ENCODE measurements around the gene NDUFS4. TPM values are rescaled to one million over a fixed set of nuclear protein-coding genes. Genes with fewer than 3 reads are reported as not detected.

The NDUFS4 gene
- total and polyA plus RNA-seq, 2 experiments from 2014 or later, result 102 to 205 TPM

DNA sequence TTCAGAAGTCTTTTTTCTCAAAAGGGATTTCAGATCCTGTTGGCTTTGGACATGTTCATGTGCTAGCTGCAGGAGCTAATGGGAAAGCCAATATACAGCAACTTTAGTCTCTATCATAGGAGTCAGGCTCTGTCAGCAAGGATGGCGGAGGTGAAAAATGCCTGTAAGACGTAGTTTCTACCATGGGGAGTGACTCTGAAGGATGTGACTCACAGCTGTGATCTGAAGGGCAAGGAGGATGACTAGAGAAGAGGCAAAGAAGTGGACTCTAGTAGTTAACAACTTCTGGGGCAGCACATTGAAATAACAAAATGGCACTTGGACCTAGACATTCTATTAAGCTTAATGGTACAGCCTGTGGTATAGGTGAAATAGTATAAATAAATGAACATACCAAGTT, 3.1 kb upstream of the NDUFS4 start:
- in situ Hi-C loops (cut with MboI), result no loop called here
- Histone ChIP-seq H3K36me3 (ENCODE audit: low read depth) (no peaks in the 10 kb centered on the region), H2AFZ (no peak overlapping the region), H3K4me2 (ENCODE audit: unreplicated experiment) (no peak overlapping the region), H3K79me2 (ENCODE audit: insufficient read depth) (peaks cover 20% of the 10 kb centered on the region), H3K27ac (no peak overlapping the region), H3F3A (ENCODE audit: insufficient read depth) (no peaks in the 10 kb centered on the region), H3K4me3 (no peak overlapping the region), H4K20me1 (ENCODE audit: insufficient read depth) (no peaks in the 10 kb centered on the region), H3K9me3 (ENCODE audit: low read depth) (no peaks in the 10 kb centered on the region), H3K9ac (no peak overlapping the region), H3K4me1 (ENCODE audit: insufficient read depth) (peaks cover 11% of the 10 kb centered on the region), H3K9me2 (ENCODE audit: insufficient read depth) (no peaks in the 10 kb centered on the region), H3K27me3 (replicated peaks; ENCODE audit: insufficient read depth) (no peaks in the 10 kb centered on the region)
- peak; percentile 62 for DNase-seq
- 53 to 55% methylated on average over 2 of the region's 2 CpGs for WGBS, 2 experiments (ENCODE audit: low coverage in 1 of 2, low lambda C conversion rate in 2 of 2, missing lambda C conversion rate in 2 of 2)
- TF ChIP-seq EZH2phosphoT487 (IDR thresholded peaks at IDR 0.05; ENCODE audit: insufficient read depth, low read depth), result no peak
- TF ChIP-seq EZH2 (IDR thresholded peaks at IDR 0.05; ENCODE audit: insufficient read depth, poor library complexity, severe bottlenecking), result no peak

- Histone ChIP-seq H3K36me3 (ENCODE audit: low read depth) (no peaks in the 10 kb centered on the region), H3K4me3 (no peak overlapping the region)
- DNase-seq, result no peak
Measured at GRCh38 chr5:53558966-53559365, 1.5 kb upstream of the NDUFS4 start.

GRCh38 chr5:53560028-53560427, 411 bp upstream of the NDUFS4 start:
- H3K27me3 ChIP-seq (replicated peaks; ENCODE audit: insufficient read depth), result no peaks in the 10 kb centered on the region
- peak overlapping the region; percentile 99 for H2AFZ ChIP-seq
- peak overlapping the region; percentile 67 for H3K27ac ChIP-seq
- no peaks in the 10 kb centered on the region for H3K36me3 ChIP-seq (ENCODE audit: low read depth)
- H3K9me2 ChIP-seq (ENCODE audit: insufficient read depth), result no peaks in the 10 kb centered on the region
- DNase-seq, result no peak
- WGBS, 2 experiments (ENCODE audit: low coverage in 1 of 2, low lambda C conversion rate in 2 of 2, missing lambda C conversion rate in 2 of 2), result 9 to 18% methylated on average over 5 of the region's 5 CpGs
- in situ Hi-C loops (cut with MboI), result no loop called here
- no peaks in the 10 kb centered on the region for H3F3A ChIP-seq (ENCODE audit: insufficient read depth)
- peak overlapping the region; percentile 86 for H3K9ac ChIP-seq
- peaks cover 46% of the 10 kb centered on the region for H3K79me2 ChIP-seq (ENCODE audit: insufficient read depth)
- peaks cover 13% of the 10 kb centered on the region for H3K4me1 ChIP-seq (ENCODE audit: insufficient read depth)
- H3K9me3 ChIP-seq (ENCODE audit: low read depth), result no peaks in the 10 kb centered on the region
- no peak for TF ChIP-seq EZH2 (IDR thresholded peaks at IDR 0.05; ENCODE audit: insufficient read depth, poor library complexity, severe bottlenecking)
- TF ChIP-seq EZH2phosphoT487 (IDR thresholded peaks at IDR 0.05; ENCODE audit: insufficient read depth, low read depth), result no peak
- H3K4me3 ChIP-seq, result peak overlapping the region; percentile 84
- H4K20me1 ChIP-seq (ENCODE audit: insufficient read depth), result no peaks in the 10 kb centered on the region
- H3K4me2 ChIP-seq (ENCODE audit: unreplicated experiment), result peak overlapping the region; percentile 94

More at GRCh38 chr5:53558966-53559365, 1.5 kb upstream of the NDUFS4 start:
- H3K27me3 ChIP-seq (replicated peaks; ENCODE audit: insufficient read depth), result no peaks in the 10 kb centered on the region
- H3K9me2 ChIP-seq (ENCODE audit: insufficient read depth), result no peaks in the 10 kb centered on the region
- no peaks in the 10 kb centered on the region for H3F3A ChIP-seq (ENCODE audit: insufficient read depth)
- in situ Hi-C loops (cut with MboI), result no loop called here
- no peak overlapping the region for H3K4me2 ChIP-seq (ENCODE audit: unreplicated experiment)
- no peaks in the 10 kb centered on the region for H3K9me3 ChIP-seq (ENCODE audit: low read depth)
- H3K9ac ChIP-seq, result no peak overlapping the region
- no peaks in the 10 kb centered on the region for H4K20me1 ChIP-seq (ENCODE audit: insufficient read depth)
- peaks cover 13% of the 10 kb centered on the region for H3K4me1 ChIP-seq (ENCODE audit: insufficient read depth)
- no peak overlapping the region for H3K27ac ChIP-seq
- H2AFZ ChIP-seq, result no peak overlapping the region
- H3K79me2 ChIP-seq (ENCODE audit: insufficient read depth), result peaks cover 35% of the 10 kb centered on the region
- TF ChIP-seq EZH2 (IDR thresholded peaks at IDR 0.05; ENCODE audit: insufficient read depth, poor library complexity, severe bottlenecking) (no peak), EZH2phosphoT487 (IDR thresholded peaks at IDR 0.05; ENCODE audit: insufficient read depth, low read depth) (no peak)

DNA sequence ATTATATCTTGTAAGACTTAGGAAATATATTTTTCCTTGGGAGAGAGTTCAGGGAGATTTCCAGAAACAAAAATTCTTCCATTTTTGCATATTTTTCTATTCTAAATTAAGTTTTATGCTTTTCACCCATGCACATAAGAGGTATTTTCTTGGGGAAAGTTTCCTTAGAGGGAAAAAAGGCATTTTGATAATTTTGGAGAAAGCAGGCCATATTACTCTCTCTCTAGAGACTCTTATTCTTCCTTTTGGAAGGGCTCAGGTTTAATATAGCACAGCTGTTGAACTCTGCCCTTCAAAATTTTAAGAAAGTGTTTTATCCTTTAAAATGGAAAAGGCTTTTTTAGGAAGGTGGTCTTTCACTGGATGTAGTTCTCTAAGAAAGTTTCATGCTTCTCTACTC, 8.0 kb downstream of the NDUFS4 start:
- Histone ChIP-seq H3K27ac (no peak overlapping the region), H3F3A (ENCODE audit: insufficient read depth) (no peaks in the 10 kb centered on the region; the same call in 1 of the 2 replicates), H4K20me1 (ENCODE audit: insufficient read depth) (0 out of 2 replicates have a peak, but pooled peaks cover 4% of the 10 kb centered on the region), H3K4me2 (ENCODE audit: unreplicated experiment) (no peak overlapping the region), H3K4me3 (no peak overlapping the region), H3K9me2 (ENCODE audit: insufficient read depth) (no peaks in the 10 kb centered on the region), H3K79me2 (ENCODE audit: insufficient read depth) (peaks cover 100% of the 10 kb centered on the region), H3K9ac (no peak overlapping the region), H3K4me1 (ENCODE audit: insufficient read depth) (no peaks in the 10 kb centered on the region), H2AFZ (no peak overlapping the region), H3K9me3 (ENCODE audit: low read depth) (no peaks in the 10 kb centered on the region), H3K36me3 (ENCODE audit: low read depth) (no peaks in the 10 kb centered on the region), H3K27me3 (replicated peaks; ENCODE audit: insufficient read depth) (no peaks in the 10 kb centered on the region)
- in situ Hi-C loops (cut with MboI), result no loop called here
- no peak for TF ChIP-seq EZH2 (IDR thresholded peaks at IDR 0.05; ENCODE audit: insufficient read depth, poor library complexity, severe bottlenecking)
- no peak for TF ChIP-seq EZH2phosphoT487 (IDR thresholded peaks at IDR 0.05; ENCODE audit: insufficient read depth, low read depth)
- DNase-seq, result no peak

- WGBS, 2 experiments (ENCODE audit: low coverage in 1 of 2, low lambda C conversion rate in 2 of 2, missing lambda C conversion rate in 2 of 2), result 5 to 11% methylated on average over 1 of the region's 1 CpG
- Histone ChIP-seq H3K4me2 (ENCODE audit: unreplicated experiment) (no peak overlapping the region), H3K4me3 (no peak overlapping the region), H3K4me1 (ENCODE audit: insufficient read depth) (no peaks in the 10 kb centered on the region), H2AFZ (no peak overlapping the region), H3F3A (ENCODE audit: insufficient read depth) (no peaks in the 10 kb centered on the region; the same call in 1 of the 2 replicates), H3K36me3 (ENCODE audit: low read depth) (no peaks in the 10 kb centered on the region), H3K27me3 (replicated peaks; ENCODE audit: insufficient read depth) (no peaks in the 10 kb centered on the region), H4K20me1 (ENCODE audit: insufficient read depth) (0 out of 2 replicates have a peak, but pooled peaks cover 4% of the 10 kb centered on the region), H3K9me3 (ENCODE audit: low read depth) (no peaks in the 10 kb centered on the region), H3K9ac (no peak overlapping the region), H3K79me2 (ENCODE audit: insufficient read depth) (peaks cover 100% of the 10 kb centered on the region), H3K27ac (no peak overlapping the region), H3K9me2 (ENCODE audit: insufficient read depth) (no peaks in the 10 kb centered on the region)
- TF ChIP-seq EZH2phosphoT487 (IDR thresholded peaks at IDR 0.05; ENCODE audit: insufficient read depth, low read depth) (no peak), EZH2 (IDR thresholded peaks at IDR 0.05; ENCODE audit: insufficient read depth, poor library complexity, severe bottlenecking) (no peak)
- in situ Hi-C loops (cut with MboI), result no loop called here
- peak; percentile 24 for DNase-seq
Measured at GRCh38 chr5:53568871-53569270, 8.4 kb downstream of the NDUFS4 start.
